Panc1 (cell line): ENCODE measurements around the gene CELF1. TPM values are rescaled to one million over a fixed set of nuclear protein-coding genes. Genes with fewer than 3 reads are reported as not detected.

ENCODE experiments used
- ATAC-seq: fragments of 200-7000 bp; cut with Tn5 transposase; 2 replicates; pipeline ENCODE4 v1.9.1; 2020; ENCODE audit warnings: mild to moderate bottlenecking, moderate library complexity
- BruUV-seq: library from RNA; stranded (reverse); fragments of 400-500 nt; replicated peaks from 2 replicates; lab custom pipeline; 2021; lab: Mats Ljungman, UMichigan
- CTCF ChIA-PET: fragments of 300-600 bp; sonication (Branson Sonifier 250); formaldehyde crosslinking; loops from one replicate; lab custom pipeline; 2022; ENCODE audit warnings: antibody characterized with exemption; lab: Charles Lee
- POLR2A ChIA-PET: fragments of 300-600 bp; sonication (Branson Sonifier 250); formaldehyde crosslinking; loops from one replicate; lab custom pipeline; 2022; ENCODE audit warnings: antibody characterized with exemption; lab: Charles Lee
- DNase-seq: peaks from one replicate; pipeline ENCODE4 v3.0.0-alpha.2; 2010; ENCODE audit warnings: low read depth, low spot score
- H3K27ac ChIP-seq: 2 replicates; pipeline ENCODE4 v1.5.1; 2011; ENCODE audit warnings: mild to moderate bottlenecking, low read length, inconsistent platforms
- H3K27me3 ChIP-seq: fragments of 200-500 bp; sonication (Bioruptor generic); 2 replicates; pipeline ENCODE4 v1.6.0; 2014; ENCODE audit warnings: low read length, inconsistent platforms; ENCODE audit not compliant: control insufficient read depth, insufficient read depth
- H3K36me3 ChIP-seq: fragments of 200-500 bp; sonication (Bioruptor generic); 2 replicates; pipeline ENCODE4 v1.5.1; 2014; ENCODE audit warnings: inconsistent platforms, mild to moderate bottlenecking, low read length, moderate library complexity; ENCODE audit not compliant: control insufficient read depth, insufficient read depth
- H3K4me1 ChIP-seq: 2 replicates; pipeline ENCODE4 v1.5.1; 2011; ENCODE audit warnings: inconsistent platforms, mild to moderate bottlenecking, low read length, moderate library complexity; ENCODE audit not compliant: control insufficient read depth, insufficient read depth
- H3K4me3 ChIP-seq, 2 experiments: 2 replicates each; pipeline ENCODE4 v1.5.1; 2011 to 2012; ENCODE audit warnings: low read depth in 2 of 2, low read length in 2 of 2, mild to moderate bottlenecking in 2 of 2, inconsistent platforms in 1 of 2, moderate library complexity in 1 of 2
- H3K9me3 ChIP-seq: fragments of 200-500 bp; sonication (Bioruptor generic); 2 replicates; pipeline ENCODE4 v1.5.1; 2014; ENCODE audit warnings: low read depth, mild to moderate bottlenecking, inconsistent platforms, low read length, moderate library complexity; ENCODE audit not compliant: control insufficient read depth, insufficient read depth
- CTCF ChIP-seq: fragments of 450-650 bp; IDR thresholded peaks from 2 replicates; pipeline ENCODE4 v1.5.1; 2017; ENCODE audit warnings: mild to moderate bottlenecking
- POLR2AphosphoS5 ChIP-seq: IDR thresholded peaks from 2 replicates; pipeline ENCODE4 v1.6.1; 2012; ENCODE audit warnings: mild to moderate bottlenecking, low read depth, low read length, moderate library complexity
- REST ChIP-seq, 2 experiments: IDR thresholded peaks; 2 replicates each; pipeline ENCODE4 v1.6.1; 2011 to 2012; ENCODE audit warnings: low read depth in 2 of 2, control low read depth in 1 of 2, low read length in 1 of 2, mild to moderate bottlenecking in 1 of 2, moderate library complexity in 1 of 2; ENCODE audit not compliant: insufficient read depth in 1 of 2
- SIN3A ChIP-seq: IDR thresholded peaks from 2 replicates; pipeline ENCODE4 v1.6.1; 2012; ENCODE audit warnings: low read depth, mild to moderate bottlenecking, low read length, moderate library complexity, borderline replicate concordance; ENCODE audit not compliant: insufficient read depth
- TCF7L2 ChIP-seq: IDR thresholded peaks from 2 replicates; pipeline ENCODE4 v1.6.1; 2011; ENCODE audit warnings: mild to moderate bottlenecking, low read depth, low read length, inconsistent platforms
- in situ Hi-C: cut with HindIII; loops from 2 replicates; pipeline ENCODE4 v1.10.0; 2016; ENCODE audit warnings: low sequenced_read_pairs, low pct_unique_long_range_greater_than_20kb
- intact Hi-C: fragments of 100-400 bp; cut with micrococcal nuclease; formaldehyde crosslinking; loops from one replicate; pipeline ENCODE4 v1.10.0; 2022; ENCODE audit not compliant: unreplicated experiment
- total RNA-seq: library from RNA; stranded (reverse); gene quantifications from one replicate; pipeline ENCODE4 v1.2.1, GENCODE V29; 2021; ENCODE audit not compliant: unreplicated experiment

Gene CELF1
- total RNA-seq, 1 experiment from 2014 or later = 160 TPM

- ATAC-seq (no peak), DNase-seq (no peak)
- H3K27ac ChIP-seq = no peak overlapping the region
- H3K36me3 ChIP-seq = no peaks in the 10 kb centered on the region
- H3K9me3 ChIP-seq = no peaks in the 10 kb centered on the region
- peak overlapping the region in 1 of 2 experiments; percentile 45; a peak in 1 of 4 replicates for H3K4me3 ChIP-seq
- H3K27me3 ChIP-seq = peaks cover 6% of the 10 kb centered on the region; the same call in 1 of the 2 replicates
- ChIA-PET POLR2A (no interaction called here), CTCF (no interaction called here)
- H3K4me1 ChIP-seq = peaks cover 4% of the 10 kb centered on the region
- no peak for TF ChIP-seq POLR2AphosphoS5
- TF ChIP-seq REST (IDR thresholded peaks at IDR 0.05; ENCODE audit: insufficient read depth in 1 of 2, low read depth in 2 of 2, low read length in 1 of 2) = no peak
- TF ChIP-seq SIN3A = no peak
- TF ChIP-seq TCF7L2 = no peak
- no peak for TF ChIP-seq CTCF
- intact Hi-C loops = no loop called here
- in situ Hi-C loops = no loop called here
- BruUV-seq = no TSS peak
Observed at GRCh38 chr11:47592970-47593369, 40.0 kb upstream of the CELF1 start.

- no peak for ATAC-seq
- intact Hi-C loops (no loop called here), in situ Hi-C loops (no loop called here)
- POLR2A ChIA-PET = no interaction called here
- TF ChIP-seq CTCF = no peak
- no peak for TF ChIP-seq POLR2AphosphoS5
- TF ChIP-seq TCF7L2 = no peak
- no peak for TF ChIP-seq SIN3A
- TF ChIP-seq REST (IDR thresholded peaks at IDR 0.05; ENCODE audit: insufficient read depth in 1 of 2, low read depth in 2 of 2, low read length in 1 of 2) = no peak
- Histone ChIP-seq H3K9me3 (no peaks in the 10 kb centered on the region), H3K27ac (no peak overlapping the region), H3K4me1 (peaks cover 4% of the 10 kb centered on the region), H3K4me3 (no peak overlapping the region), H3K36me3 (no peaks in the 10 kb centered on the region), H3K27me3 (peaks cover 6% of the 10 kb centered on the region; the same call in 1 of the 2 replicates)
- CTCF ChIA-PET = no interaction called here
- no peak for DNase-seq
- no TSS peak for BruUV-seq
Observed at GRCh38 chr11:47592251-47592650, 39.3 kb upstream of the CELF1 start.
